ENCODE measurements around the gene PAPPA2. TPM values are rescaled to one million over a fixed set of nuclear protein-coding genes. Genes with fewer than 3 reads are reported as not detected.
A peak's percentile ranks its signal among the peaks of the same experiment; 100 is the strongest.

PAPPA2 gene
- total and polyA plus RNA-seq, 2 of the 4 experiments (the other 2 are of a cell fraction): 0.10 to 0.18 TPM

DNA sequence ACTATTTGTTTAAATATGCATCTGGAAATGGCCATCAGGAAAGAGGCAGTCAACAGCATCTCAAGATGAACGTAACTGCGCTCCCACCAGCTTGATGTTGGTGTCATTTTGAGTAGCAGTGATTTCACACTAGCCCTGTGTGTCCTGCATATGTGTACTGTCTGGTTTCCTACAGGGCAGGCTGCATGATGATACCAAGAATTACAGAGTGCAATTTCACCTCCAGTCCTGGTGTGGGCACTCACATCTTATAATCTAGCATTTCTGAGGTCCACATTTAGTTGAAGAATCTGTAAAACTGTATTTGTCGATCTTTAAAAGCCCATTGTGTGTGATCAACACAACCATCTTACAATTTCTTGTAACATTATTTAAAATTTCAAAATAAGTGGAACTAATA lies 336.4 kb downstream of the PAPPA2 start:
- Histone ChIP-seq H3K27me3 (ENCODE audit: control insufficient read depth, insufficient read depth, low read length) (no peaks in the 10 kb centered on the region), H4K91ac (ENCODE audit: insufficient read depth, low read depth, low read length) (no peak overlapping the region), H2BK15ac (ENCODE audit: low read depth, low read length) (no peak overlapping the region), H3K9me1 (ENCODE audit: insufficient read depth, low read length) (no peaks in the 10 kb centered on the region), H2BK20ac (ENCODE audit: low read depth, low read length) (no peak overlapping the region), H3K4me1 (ENCODE audit: control insufficient read depth, insufficient read depth, low read length) (no peaks in the 10 kb centered on the region), H3K18ac (ENCODE audit: low read depth, low read length) (no peak overlapping the region), H3K4me2 (ENCODE audit: low read depth, low read length) (no peak overlapping the region), H2AK5ac (ENCODE audit: low read depth, low read length) (no peak overlapping the region), H4K5ac (ENCODE audit: low read depth, low read length) (no peak overlapping the region), H2BK120ac (ENCODE audit: low read depth, low read length) (no peak overlapping the region), H4K20me1 (ENCODE audit: insufficient read depth, low read length) (no peaks in the 10 kb centered on the region), H2AK9ac (replicated peaks; ENCODE audit: low read depth, low read length, poor library complexity) (peak overlapping the region; percentile 23), H3K9ac (ENCODE audit: low read depth, low read length) (no peak overlapping the region), H3K56ac (ENCODE audit: extremely low read depth, insufficient read depth, low read length) (no peak overlapping the region), H3K4ac (ENCODE audit: low read depth, low read length) (no peak overlapping the region), H3K14ac (replicated peaks; ENCODE audit: low read depth, low read length) (no peak overlapping the region), H3K27ac (ENCODE audit: insufficient read depth, low read length) (no peak overlapping the region), H3K79me1 (ENCODE audit: low read depth in 1 of 2, low read length in 2 of 2) (no peaks in the 10 kb centered on the region), H3K36me3 (ENCODE audit: control insufficient read depth, insufficient read depth, low read length) (no peaks in the 10 kb centered on the region), H3K9me3 (ENCODE audit: control insufficient read depth, insufficient read depth, low read length) (no peaks in the 10 kb centered on the region), H2BK5ac (ENCODE audit: low read depth, low read length, poor library complexity, severe bottlenecking) (no peak overlapping the region), H4K8ac (ENCODE audit: low read depth in 2 of 2, low read length in 2 of 2) (no peak overlapping the region), H3K4me3 (ENCODE audit: insufficient read depth, low read depth, low read length) (no peak overlapping the region), H2AFZ (replicated peaks; ENCODE audit: low read length, poor library complexity) (no peak overlapping the region), H3K23ac (ENCODE audit: low read depth, low read length) (no peak overlapping the region)
- ChIA-PET CTCF (no interaction called here), POLR2A (ENCODE audit: unreplicated experiment) (no interaction called here)
- dilution Hi-C loops (cut with HindIII; ENCODE audit: low sequenced_read_pairs, unreplicated experiment): no loop called here
- TF ChIP-seq, protein P1, sequence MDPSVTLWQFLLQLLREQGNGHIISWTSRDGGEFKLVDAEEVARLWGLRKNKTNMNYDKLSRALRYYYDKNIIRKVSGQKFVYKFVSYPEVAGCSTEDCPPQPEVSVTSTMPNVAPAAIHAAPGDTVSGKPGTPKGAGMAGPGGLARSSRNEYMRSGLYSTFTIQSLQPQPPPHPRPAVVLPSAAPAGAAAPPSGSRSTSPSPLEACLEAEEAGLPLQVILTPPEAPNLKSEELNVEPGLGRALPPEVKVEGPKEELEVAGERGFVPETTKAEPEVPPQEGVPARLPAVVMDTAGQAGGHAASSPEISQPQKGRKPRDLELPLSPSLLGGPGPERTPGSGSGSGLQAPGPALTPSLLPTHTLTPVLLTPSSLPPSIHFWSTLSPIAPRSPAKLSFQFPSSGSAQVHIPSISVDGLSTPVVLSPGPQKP (IDR thresholded peaks at IDR 0.05; ENCODE audit: borderline replicate concordance, low read depth, low read length): no peak
- intact Hi-C loops (cut with micrococcal nuclease): no loop called here
- ATAC-seq (ENCODE audit: low read depth) (no peak), DNase-seq (no peak)
- no TSS peak for BruUV-seq (replicated peaks)
- no CpG with 5 or more reads among the region's 3 CpGs for WGBS, 2 experiments (ENCODE audit: extremely low coverage in 2 of 2, insufficient read length in 1 of 2)
- in situ Hi-C loops (cut with MboI; ENCODE audit: low sequenced_read_pairs): no loop called here
